Forelimb muscle (tissue), 1 donor: ENCODE data around the gene PAK3. TPM values are rescaled to one million over a fixed set of nuclear protein-coding genes. Genes with fewer than 3 reads are reported as not detected.

Experiments
- DNase-seq: peaks from one replicate; pipeline ENCODE4 v3.0.0-alpha.2; 2013; ENCODE audit warnings: low read depth
- polyA plus RNA-seq: library from polyadenylated mRNA; unstranded; fragments of 120-200 nt; gene quantifications from one replicate; pipeline ENCODE4 v1.2.1, GENCODE V29; 2013; ENCODE audit not compliant: insufficient read length

The PAK3 gene
- polyA plus RNA-seq, 1 donor: 10.9 TPM

DNA sequence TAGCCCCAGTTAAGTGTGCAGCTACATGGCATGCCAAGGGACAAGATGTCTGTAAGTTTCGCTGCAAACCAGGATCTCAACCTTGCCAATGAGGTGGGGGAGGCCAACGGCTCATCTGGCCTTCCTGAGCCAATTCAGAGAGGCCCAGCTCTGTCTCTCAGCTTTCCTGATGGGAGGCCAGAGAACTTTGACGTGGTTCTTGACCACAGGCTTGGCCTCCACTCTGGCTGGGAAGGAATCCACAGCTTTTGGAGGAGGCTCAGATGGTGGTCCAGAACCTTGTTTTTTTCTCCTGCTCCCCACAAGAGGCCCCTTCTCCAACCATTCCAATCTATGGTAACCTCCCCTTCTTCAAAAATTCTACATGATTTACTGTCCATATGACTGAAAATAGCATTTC is 164.5 kb downstream of the PAK3 start:
- DNase-seq: no peak

DNA sequence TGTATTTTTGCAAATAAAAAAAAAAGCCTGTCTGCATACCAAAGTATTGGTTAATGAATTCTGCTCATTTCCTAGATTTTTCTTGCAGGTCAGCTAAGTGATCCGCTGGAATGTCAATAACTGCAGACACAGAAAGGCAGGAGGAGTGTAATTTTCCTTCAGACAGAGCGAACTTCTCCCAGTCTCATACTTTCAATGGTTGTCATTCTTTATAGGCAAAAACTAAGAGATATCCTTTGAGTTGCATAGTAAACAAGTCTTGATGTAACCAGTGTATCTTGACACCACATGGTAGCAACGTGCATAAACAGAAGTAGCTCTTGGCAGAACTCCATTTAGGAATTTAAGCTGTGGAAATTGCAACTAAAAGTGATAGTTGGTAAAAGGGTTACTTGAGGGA is 166.1 kb downstream of the PAK3 start:
- no peak for DNase-seq

DNA sequence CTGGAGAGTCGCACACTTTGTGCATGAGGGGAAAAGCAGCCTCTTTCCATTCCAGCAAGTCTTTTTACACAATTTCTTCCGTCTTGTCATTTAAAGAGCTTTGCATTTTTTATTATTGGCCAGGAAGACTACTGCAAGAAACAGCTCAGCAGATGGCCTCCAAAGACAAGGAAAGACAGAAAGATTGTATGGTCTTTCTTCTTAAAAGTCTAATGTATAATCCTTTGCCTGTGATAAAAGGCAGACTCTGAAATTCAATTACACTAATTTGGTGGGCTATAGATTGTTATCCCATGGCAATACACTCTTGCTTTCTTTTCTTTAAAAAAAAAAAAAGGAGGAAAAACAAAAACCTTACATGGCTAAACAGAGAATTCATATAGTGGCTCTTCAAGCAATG is 168.4 kb downstream of the PAK3 start:
- DNase-seq: no peak

DNA sequence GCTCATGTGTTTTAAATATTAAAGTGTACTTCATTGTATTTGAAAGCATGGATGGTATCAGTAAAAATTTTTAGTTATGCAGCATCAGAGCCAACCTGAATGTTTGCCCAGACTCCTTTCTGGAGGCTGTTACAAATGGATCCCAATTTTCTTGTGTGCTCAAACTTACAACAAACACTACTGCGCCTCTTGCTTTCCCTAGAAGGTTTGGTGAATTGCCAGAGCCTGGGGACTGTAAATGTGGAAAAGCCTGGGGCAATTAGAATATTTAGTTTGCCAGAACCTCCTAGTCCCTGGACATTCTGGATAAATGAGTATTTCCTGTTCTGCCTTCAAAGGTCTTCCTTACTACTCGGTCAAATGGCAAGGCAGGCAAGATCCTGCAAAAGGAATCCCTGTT is 169.5 kb downstream of the PAK3 start:
- no peak for DNase-seq

DNA sequence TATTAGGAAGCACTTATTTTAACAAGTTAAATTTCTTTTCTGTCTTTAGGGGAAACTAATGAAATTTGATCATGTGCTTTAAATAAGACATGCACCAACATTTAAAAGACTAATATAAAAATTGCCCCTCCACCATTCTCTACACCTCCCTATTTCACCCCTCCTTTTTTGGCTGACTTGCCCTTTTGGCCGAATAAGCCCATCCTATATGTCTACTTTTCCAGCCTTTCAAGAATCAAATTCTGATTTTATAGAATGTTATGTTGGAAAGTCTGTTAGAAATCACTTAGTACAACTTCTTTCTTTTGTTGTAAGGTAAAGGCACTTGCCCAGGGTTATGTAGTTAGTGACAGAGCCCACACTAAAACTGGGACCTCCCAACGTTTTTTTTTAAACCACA is 172.5 kb downstream of the PAK3 start:
- no peak for DNase-seq

DNA sequence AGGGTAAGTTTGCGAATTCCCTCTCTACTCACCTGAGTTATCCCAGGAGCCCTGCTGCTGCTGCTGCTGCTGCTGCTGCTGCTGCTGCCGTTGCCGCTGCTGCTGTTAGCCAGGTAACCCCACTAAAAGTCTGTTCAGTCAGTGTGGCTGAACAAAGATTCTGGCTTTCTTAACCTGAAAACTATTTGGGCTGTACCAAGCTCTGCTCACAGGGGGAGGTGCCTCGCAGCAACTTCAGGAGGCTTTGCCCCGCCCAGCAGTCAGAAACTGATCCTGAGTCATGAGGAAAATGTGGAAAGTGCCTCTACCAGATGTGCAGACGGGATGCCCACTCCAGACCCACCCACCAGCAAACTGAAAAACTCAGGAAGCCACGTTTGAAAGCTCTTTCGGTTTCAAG is 174.3 kb downstream of the PAK3 start, which contains the start of gene CAPN6:
CAPN6 (minus strand) TSS at position 145 of the 400 bp plus-strand sequence. CDS start 6,547 bp downstream, outside the sequence.
- DNase-seq: peak; percentile 47

Other genes with a start within 250 kb of the PAK3 start
- gene CAPN6, start 174.3 kb downstream of the PAK3 start, polyA plus RNA-seq: 557 TPM